LHCN-M2 (cell line): ENCODE data around the gene INTS1. TPM values are rescaled to one million over a fixed set of nuclear protein-coding genes. Genes with fewer than 3 reads are reported as not detected.
"Not testable (repeated sequence)": the region's sequence is repeated elsewhere in the genome, so short reads cannot be mapped to it uniquely, and the experiment has no call there.

ENCODE experiments used
- DNase-seq: peaks from one replicate; pipeline ENCODE4 v3.0.0-alpha.2; 2012; ENCODE audit warnings: low read depth
- total RNA-seq: library from RNA; depleted of rRNA; stranded (reverse); fragments of >200 nt; gene quantifications from 2 replicates; pipeline ENCODE4 v1.2.3, GENCODE V29; 2014

Gene INTS1
- total RNA-seq, 1 experiment from 2014 or later = 69.6 TPM

GRCh38 chr7:1531979-1532455 lies 27.8 kb upstream of the INTS1 start:
- DNase-seq = no peak

GRCh38 chr7:1531263-1531978 lies 27.2 kb upstream of the INTS1 start:
- DNase-seq = no peak

GRCh38 chr7:1530946-1531262 lies 26.7 kb upstream of the INTS1 start:
- DNase-seq = no peak

GRCh38 chr7:1529383-1530116 lies 25.4 kb upstream of the INTS1 start:
- DNase-seq = no peak

GRCh38 chr7:1526271-1526754 lies 22.1 kb upstream of the INTS1 start:
- no peak for DNase-seq

GRCh38 chr7:1525409-1525808 lies 21.2 kb upstream of the INTS1 start:
- no peak for DNase-seq

GRCh38 chr7:1523844-1524243 lies 19.7 kb upstream of the INTS1 start:
- DNase-seq = no peak

- no peak for DNase-seq
These were observed 19.0 kb upstream of the INTS1 start for GRCh38 chr7:1523208-1523607.

- DNase-seq = no peak
These were observed 17.3 kb upstream of the INTS1 start for GRCh38 chr7:1521456-1521855.

GRCh38 chr7:1520539-1521234 lies 16.5 kb upstream of the INTS1 start:
- DNase-seq = peak; percentile 55

- DNase-seq = not testable (repeated sequence)
These were observed 15.2 kb upstream of the INTS1 start for GRCh38 chr7:1519322-1519922.

- no peak for DNase-seq
These were observed 12.5 kb upstream of the INTS1 start for GRCh38 chr7:1516586-1517251.

- DNase-seq = not testable (repeated sequence)
These were observed 11.3 kb upstream of the INTS1 start for GRCh38 chr7:1515509-1515967.

GRCh38 chr7:1514995-1515401 lies 10.8 kb upstream of the INTS1 start:
- DNase-seq = no peak

GRCh38 chr7:1514407-1514806 lies 10.2 kb upstream of the INTS1 start:
- DNase-seq = no peak

GRCh38 chr7:1513657-1514095 lies 9.5 kb upstream of the INTS1 start:
- no peak for DNase-seq

GRCh38 chr7:1512781-1513656 lies 8.8 kb upstream of the INTS1 start:
- peak; percentile 66 for DNase-seq

- DNase-seq = no peak
These were observed 7.5 kb upstream of the INTS1 start for GRCh38 chr7:1511444-1512422.

GRCh38 chr7:1510780-1511154 lies 6.6 kb upstream of the INTS1 start:
- DNase-seq = no peak
